ENCODE measurements around the gene CABP1.

Gene CABP1

DNA sequence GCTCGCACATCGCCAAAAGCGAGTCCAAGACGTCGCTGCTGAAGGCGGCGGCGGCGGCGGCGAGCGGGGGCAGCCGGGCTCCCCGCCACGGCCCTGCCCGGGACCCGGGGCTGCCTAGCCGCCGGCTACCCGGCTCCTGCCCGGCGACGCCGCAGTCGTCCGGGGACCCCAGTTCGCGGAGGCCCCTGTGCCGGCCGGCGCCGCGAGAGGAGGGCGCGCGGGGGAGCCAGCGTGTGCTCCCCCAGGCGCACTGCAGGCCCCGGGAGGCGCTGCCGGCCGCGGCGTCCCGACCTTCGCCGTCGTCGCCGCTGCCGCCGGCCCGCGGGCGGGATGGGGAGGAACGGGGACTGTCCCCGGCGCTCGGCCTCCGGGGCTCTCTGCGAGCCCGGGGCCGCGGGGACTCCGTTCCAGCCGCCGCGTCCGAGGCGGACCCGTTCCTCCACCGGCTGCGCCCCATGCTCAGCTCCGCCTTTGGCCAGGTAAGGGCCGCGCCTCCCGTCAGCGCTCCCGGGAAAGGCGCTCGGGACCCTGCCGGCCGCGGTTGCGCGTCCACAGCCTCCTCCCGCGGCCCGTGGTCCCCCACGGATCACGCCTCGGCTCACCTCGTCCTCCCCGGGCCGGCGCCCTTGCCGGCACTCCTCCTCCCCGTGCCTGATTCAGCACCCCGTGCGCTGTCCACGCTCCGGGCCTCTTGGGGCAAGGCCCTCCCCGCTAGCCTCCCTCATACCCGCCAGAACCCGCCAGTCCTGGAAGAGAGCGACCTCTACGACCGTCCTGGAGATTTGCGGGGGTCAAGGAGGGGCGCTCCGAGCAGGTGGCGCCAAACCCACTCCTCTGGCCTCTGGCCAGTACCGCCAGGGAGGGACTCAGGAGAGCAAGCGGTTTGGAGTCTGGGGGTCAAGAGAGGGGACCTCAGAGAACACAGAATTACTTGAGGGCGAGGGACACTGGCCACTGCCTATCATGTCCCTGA lies 721 bp downstream of the CABP1 start:
- no peak for DNase-seq

DNA sequence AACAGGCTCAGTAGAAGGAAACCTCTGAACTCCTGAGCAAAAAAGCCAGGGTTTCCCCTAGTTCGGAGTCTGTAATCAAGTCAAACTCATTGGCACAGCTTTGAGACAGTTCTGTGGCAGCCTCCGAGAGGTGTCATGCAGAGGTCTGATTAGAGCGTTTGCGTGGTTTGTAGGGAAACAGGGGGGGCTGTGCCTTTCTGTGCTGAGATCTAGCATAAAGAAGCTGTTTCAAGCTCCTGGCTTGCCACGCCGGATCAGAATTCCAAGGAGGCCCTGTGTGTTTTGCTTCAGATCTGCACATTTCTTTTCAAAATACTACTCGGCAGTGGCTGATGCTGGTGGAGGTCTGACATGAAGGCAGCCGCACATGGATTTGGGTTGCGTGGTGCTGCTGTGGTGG lies 1.7 kb downstream of the CABP1 start:
- no peak for DNase-seq

DNA sequence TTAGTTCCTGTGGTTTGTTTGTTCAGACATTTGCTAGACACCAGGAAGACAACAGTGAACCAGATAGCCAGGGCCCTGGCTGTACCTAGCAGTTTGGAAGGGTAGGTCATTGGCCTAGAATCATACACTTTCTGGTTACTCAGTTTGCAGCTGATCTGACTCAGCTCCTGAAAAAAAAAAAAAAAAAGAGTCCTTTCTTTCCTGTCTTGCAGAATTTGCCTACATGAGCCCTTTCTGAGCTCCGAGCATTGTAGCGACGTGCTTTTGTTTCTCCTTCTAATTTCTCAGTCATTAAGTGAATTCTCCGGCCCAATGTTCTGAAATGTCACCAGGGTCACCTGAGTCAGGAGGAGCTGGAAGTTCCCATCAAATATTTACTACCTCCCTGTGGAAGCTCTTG lies 2.4 kb downstream of the CABP1 start:
- DNase-seq: no peak

DNA sequence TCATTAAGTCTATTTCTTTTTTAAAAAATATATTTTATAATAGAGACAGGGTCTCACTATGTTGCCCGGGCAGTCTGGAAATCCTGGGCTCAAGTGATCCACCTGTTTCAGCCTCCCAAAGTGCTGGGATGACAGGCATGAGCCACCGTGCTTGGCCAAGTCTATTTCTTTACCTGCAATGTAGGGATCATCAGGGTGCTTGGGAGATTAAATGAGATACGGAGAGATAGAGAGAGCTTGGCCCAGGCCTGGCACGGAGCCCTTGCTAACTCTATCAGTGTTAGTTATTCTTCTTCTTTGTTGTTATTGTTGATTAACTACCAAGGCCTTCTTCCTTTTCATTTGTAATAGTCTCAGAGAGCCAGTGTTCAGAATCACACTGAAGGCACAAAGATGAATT lies 3.1 kb downstream of the CABP1 start:
- no peak for DNase-seq

DNA sequence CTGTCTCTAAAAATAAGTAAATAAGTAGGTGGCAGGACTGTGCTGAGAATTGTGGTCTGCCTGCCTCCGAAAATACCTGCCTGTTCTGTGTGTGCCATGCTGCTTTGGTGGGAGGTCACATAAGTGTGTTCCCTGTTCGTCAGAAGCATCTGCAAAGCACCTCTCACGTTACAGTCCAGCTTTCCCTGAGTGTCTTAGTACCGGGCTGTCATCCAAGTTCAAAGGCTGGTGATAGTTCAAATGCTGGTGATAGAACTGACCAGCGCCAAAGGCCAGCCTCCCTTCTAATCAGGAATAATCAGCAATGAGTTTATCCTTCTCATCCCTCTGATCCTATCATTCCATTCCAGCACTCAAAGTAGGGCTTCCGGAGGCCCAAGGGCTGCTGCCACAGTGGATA lies 5.6 kb downstream of the CABP1 start:
- no peak for DNase-seq

DNA sequence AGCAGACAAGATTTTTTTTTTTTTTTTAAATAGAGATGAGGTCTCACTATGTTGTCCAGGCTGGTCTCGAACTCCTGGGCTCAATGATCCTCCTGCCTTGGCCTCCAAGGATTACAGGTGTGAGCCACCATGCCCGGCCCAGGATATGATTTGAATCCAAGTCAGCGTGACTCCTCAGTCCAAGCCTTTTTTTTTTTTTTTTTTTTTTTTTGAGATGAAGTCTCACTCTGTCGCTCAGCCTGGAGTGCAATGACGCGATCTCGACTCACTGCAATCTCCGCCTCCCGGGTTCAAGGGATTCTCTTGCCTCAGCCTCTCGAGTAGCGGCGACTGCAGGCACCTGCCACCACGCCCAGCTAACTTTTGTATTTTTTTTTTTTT lies 6.9 kb downstream of the CABP1 start:
- DNase-seq: no peak

DNA sequence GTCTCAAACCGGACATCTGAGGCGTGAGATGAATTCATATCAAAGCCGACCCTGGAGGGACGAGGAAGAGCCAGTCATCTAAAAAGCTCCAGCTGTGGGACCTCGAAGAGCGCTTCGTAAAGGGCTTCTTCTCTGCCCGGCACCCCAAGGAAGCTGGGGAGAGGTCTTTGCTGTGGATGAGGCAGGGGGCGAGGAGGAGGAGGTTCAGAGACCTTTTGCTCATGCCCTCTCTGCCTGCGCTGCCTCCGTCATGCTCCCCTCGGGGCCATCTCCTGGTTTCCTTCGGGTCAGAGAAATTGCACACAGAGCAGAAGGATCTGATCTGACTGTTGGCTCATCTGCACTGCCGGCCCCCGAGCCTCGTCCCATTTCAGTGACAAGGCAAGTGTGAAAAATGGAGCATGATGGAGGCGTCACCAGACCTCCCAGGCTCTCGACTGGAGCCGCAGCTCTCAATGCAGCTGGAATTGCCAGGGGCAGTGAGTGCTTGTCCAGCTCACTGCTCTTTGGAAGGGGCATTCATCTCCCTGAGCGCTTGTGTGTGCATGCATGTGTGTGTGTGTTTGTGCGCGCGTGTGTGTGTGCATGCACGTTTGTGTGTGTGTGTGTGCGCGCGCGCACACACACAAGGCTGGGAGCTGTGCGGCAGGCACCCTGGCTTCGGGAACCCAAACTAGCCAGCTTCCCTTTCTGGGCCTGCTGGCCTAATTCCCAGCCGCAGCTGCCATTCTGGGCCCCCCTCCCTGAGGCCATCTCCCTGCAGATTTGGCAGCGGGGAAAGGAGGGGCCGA lies 9.2 kb downstream of the CABP1 start:
- no peak for DNase-seq

DNA sequence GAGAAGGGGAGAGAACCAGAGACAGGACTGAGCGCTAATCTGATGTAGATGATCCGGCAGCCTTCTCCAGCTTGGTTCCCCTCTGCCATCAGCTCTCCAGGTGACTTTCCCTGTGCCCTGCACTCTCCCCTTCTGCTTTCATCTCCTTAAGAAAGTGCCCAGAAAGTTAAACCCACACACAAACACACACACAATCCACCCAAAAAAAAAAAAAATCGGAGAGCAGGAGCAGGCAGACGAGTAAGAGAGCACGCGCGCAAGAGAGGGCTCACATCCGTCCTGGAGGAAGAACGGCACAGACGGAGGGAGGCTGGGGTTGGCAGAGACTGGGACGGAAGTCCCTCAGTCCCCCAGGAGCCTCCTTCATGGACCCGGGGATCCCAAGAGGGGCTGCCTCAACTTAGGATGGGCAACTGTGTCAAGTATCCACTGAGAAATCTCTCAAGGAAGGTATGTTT lies 9.8 kb downstream of the CABP1 start:
- DNase-seq: no peak

DNA sequence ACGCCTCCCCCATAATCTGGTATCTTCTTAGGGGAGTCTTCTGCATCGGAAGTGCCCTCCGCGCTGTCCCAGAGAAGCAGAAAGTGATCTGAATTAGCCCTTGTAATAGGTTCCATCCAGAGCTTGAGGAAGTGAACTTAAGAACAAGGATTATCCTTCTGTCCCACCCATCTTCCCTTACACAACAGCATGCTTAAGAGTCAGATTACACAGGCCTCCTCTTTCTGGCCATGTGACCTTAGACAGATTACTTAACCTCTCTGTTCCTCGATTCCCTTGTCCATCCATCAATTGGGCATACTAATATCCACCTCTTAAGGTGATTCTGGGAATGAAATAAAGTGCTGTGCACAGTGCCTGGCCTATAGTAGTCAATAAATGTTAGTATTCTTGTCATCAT lies 11.4 kb downstream of the CABP1 start:
- no peak for DNase-seq

DNA sequence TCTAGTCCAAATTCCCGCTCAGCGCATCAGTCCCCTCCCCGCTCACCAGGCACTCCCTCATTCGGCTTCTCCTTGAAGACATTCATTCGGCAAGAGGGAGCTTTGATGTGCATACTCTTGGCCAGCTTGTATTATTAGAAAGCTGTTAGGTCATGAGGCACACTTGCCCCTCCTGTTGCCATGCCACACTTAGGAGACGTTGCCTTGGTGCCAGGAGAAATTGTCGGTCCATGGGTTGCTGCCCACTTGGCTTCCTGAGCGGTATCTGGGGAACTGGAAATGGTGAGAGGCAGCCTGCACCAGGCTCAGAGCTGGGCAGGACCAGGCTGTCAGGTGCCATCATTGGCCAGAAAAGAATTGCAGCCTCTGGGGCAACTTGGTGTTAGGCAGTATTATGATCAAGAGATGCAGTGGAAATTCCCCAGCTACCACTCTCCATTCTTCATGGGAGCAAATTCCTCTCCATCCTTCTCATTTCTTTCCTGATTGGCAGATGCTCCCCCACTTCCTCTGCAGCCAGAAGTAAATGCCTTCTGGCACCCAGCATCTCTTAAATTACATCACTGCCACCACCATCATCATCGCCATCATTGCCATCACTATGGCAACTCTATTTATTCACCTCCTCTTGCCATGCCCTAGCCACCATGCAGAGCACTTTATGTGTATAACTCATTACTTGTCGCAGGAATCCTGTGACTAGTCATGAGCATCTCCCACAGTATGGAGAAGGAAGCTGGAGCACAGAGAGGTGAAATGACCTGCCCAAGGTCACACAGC lies 12.4 kb downstream of the CABP1 start:
- DNase-seq: no peak

DNA sequence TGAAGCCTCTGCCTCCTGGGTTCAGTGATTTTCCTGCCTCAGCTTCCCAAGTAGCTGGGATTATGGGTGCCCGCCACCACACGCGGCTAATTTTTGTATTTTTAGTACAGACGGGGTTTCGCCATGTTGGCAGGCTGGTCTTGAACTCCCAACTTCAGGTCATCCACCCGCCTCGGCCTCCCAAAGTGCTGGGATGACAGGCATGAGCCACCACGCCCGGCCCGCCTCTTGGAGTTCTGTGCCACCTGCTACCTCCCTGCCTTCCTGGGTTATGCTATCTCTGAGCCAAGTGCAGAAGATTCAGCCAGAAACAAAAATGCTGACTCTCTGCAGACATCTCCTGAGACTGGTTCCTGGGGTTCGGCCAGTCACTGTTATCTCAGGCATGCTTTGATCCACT lies 13.2 kb downstream of the CABP1 start:
- no peak for DNase-seq

DNA sequence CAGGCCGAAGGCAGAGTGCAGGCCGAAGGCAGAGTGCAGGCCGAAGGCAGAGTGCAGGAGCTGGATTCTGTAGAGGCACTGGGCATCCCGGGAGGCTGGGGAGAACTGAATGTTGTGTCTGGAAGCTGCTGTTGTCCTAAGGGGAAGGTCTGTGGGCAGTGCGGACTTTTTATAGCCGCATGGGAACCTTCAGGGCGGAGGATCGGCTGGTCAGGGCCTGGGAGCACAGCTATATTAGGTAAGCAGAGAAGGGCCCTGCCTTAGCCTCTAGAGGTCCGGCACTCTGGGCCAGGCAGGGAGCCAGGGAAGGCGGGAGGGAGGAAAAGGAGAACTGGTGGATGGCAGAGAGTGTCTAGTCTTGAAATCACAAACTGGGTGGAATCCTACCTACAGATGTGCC lies 14.2 kb downstream of the CABP1 start:
- DNase-seq: no peak

DNA sequence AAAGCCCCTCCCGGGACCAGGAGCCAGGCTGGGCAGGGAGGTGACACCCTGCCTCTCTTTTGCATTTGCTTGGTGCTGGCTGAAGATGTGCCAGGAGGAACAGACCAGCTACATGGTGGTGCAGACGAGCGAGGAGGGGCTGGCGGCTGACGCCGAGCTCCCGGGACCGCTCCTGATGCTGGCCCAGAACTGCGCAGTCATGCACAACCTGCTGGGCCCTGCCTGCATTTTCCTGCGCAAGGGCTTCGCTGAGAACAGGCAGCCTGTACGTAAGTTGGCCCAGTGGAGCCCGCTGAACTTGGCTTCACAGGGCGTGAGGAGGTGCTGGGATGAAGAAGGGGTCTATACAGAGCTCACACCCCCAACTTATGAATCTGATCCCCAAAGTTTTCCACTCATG lies 15.6 kb downstream of the CABP1 start:
- DNase-seq: no peak

DNA sequence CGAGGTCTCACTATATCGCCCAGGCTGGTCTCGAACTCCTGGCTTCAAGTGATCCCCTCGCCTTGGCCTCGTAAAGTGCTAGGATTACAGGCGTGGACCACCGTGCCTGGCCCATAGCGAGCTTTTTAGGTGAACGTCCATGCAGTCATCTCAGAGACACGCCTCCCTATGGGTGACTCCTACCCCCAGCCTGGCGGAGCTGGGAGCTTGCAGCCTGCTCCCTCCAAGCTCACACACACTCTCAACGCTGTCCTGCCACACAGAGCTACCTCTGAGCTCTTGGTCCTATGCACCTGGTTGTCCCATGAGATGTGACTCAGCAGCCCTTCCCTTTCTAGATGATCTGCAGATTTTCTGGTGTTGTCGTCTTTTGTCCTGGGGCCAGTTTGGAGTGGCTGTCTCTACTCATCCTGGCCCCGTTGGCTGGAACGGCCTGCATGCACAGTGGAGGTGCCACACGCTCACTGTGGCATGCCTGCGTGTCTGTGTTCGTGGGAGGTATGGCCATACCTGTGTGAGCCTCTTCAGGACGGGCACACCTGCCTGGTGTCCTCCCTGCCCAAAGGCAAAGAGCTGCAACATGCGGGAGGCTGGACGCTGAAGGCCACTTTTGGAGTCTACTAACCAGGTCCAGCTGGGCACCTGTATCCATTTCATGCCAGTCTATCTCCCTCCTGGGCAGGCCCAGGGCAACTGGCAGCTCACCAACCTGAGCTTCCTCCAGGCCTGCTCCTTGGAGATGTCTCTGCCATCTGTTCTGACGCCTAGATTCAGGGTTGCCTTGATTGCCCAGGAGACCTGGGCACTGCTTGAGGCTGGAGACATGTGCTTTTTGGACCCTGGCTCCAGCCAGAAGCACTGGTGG lies 18.1 kb downstream of the CABP1 start:
- DNase-seq: no peak

DNA sequence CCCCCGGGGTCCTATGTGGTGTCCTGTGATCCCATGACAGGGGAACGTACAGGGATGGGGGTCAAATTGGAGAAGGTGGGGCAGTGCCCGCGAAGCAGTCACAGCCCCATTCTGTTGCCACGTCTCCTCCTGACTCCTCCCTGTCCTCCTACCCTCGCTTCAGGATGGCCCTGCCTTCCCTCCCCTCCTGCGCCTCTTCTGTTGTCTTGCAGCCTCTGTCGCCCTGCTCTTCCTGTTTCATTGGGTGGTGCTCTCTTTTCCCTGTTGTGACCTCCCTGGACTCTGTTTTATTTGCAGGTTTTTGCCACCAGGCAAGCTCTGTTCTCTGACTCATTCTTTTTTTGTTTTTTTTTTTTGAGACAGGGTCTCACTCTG lies 18.7 kb downstream of the CABP1 start:
- DNase-seq: no peak

DNA sequence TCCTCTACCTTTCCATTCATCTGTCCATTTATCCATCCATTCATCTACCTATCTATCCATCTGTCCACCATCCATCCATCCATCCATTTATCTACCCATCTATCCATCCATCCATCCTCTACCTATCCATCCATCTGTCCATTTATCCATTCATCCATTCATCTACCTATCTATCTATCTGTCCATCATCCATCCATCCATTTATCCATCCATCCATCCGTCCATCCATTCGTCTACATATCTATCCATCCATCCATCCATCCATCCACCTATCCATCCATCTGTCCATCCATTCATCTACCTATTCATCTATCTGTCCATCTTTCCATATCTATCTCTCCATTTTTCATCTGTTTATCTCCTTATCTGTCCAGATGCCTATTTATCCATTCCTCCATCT lies 21.0 kb downstream of the CABP1 start:
- no peak for DNase-seq

DNA sequence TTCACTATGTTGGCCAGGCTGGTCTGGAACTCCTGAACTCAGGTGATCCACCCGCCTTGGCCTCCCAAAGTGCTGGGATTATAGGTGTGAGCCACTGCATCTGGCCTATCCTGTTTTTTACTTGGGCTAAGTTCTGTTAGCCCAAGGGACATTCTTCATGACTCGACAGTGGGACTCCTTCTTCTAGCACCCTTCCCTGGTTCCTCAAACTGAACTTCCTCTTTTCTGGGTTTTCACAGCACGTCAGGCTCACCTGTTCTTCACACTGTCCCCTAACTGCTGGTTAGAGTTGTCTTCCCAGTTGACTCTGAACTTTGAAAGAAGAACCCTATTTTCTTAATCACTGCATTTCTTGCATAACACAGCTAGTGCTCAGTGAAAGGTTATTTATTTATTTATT lies 22.5 kb downstream of the CABP1 start:
- no peak for DNase-seq

DNA sequence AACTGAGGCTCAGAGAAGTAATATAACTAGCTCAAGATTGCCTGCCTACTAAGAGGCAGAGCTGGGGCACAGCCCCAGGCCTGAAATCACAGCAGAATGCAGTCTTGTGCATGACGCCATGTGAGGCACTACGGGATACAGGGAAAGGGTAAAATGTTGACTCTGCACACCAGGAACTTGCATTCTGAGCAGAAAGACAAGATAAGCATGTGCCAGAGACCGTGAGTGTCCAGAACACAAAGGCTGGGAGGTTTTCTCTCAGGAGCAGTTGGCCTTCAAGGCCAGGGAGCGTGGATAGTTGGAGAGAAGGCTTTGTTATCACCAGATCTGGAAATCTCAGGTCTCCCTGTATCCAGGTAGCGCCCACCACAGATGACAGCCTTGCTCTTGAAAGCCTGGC lies 23.3 kb downstream of the CABP1 start:
- DNase-seq: no peak

DNA sequence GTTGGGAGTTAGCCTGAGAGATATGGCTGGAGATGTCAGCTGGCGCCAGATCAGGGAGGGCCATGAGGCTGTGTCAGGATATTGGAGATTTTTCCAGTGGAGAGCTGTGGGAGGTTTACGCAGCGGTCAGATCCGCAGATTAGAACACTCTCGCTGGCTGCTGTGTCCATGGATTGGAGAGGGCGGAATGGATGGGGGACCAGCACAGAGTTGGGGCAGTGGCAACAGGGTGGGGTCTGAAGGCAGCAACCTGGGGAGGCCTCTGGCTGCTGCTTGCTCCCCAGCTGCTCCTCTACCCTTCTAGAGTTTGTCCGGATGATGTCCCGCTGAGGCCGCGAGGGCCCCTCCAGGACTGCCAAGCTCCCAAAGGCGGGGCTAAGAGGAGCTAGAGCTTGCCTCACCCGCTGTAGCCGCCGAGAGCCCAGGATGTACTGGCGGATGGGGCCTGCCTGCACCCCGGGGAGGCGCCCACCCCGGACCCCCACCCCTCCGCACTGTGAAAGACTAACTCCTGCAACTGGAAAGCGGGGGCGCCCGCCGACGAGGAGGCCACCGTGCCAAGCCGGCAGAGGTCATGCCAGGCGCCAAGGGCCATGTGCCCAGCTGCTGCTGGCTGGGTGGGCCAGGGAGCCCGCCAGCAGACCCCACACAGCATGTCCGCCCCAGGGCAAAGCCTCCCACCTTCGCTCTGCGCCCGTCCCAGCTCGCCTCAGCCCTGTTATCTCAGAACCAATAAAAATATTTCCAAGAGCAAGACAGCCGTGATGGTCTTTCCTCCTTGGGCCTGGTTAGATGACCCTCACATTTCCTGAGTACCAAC lies 26.4 kb downstream of the CABP1 start:
- DNase-seq: no peak

DNA sequence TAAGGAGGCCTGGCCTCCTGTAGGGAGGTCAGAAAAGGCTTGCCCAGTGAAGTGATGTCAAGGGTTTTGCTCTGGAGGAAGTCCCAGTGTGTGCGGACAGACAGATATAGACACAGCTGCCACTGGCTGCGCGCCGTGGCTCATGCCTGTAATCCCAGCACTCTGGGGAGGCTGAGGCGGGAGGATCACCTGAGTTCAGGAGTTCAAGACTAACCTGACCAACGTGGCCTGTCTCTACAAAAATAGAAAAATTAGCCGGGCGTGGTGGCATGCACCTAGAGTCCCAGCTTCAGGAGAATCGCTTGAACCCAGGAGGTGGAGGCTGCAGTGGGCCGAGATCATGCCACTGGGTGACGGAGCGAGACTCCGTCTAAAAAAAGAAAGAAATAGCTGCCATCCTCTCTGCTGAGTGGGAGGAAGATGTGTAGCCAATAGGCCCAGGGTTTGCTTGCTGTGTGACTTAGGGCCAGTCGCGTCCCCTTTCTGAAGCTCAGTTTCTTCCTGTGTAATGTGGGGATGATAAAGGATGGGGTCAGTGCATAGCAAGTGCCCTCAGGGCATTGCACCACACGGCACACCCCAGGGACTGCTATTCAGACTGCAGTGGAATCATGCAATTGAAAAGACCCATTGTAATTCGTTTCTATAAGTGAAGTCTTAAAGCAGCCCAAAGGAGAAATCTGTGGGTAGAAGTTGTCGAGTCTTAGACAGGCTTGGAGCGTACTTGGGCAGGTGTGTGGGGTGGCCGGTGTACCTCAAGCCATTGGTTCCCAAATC lies 27.9 kb downstream of the CABP1 start:
- no peak for DNase-seq

Measured in SHP77 (cell line).